HG02642 (cell line): ENCODE results near the gene ZNF354C.

Source experiments
- ATAC-seq: cut with Tn5 transposase; IDR thresholded peaks from one replicate; pipeline ENCODE4 v1.9.1; 2021; ENCODE audit warnings: mild to moderate bottlenecking; ENCODE audit not compliant: unreplicated experiment, poor library complexity

The ZNF354C gene

GRCh38 chr5:179113143-179113530 is 53.0 kb downstream of the ZNF354C start:
- ATAC-seq: no peak

DNA sequence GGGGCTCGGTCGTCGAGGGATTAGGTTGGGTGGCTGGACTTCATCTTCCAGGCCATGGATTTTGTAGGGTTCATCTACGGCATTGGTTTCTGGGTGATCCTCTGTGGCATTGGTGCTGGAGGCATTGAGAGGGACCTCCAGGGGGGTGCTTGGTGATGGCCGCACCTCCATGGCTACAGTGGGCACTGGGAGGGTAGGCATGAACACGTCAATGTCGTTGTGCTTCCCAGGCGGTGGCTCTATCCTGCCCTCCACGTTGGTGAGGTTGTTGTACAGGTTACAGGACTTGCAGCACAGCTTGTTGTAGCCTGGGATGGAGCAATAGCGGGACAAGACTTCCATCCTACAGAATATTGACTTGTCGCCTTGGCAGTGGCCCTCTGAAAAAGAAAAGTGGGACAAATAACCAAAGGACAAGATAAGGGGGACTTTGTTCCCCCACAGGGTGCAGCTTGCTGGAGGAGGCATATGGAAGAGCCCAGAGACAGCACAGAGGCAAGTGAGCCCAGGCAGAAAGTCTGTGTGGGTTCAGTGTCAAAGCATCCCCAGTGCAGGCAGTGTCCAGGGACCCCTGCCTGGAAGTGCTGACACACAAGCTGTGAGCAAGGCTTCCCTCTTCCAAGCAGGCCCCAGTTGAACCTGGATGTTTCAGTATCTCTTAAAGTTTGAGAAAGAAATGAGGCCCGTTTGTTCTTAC is 53.9 kb downstream of the ZNF354C start:
- no peak for ATAC-seq

DNA sequence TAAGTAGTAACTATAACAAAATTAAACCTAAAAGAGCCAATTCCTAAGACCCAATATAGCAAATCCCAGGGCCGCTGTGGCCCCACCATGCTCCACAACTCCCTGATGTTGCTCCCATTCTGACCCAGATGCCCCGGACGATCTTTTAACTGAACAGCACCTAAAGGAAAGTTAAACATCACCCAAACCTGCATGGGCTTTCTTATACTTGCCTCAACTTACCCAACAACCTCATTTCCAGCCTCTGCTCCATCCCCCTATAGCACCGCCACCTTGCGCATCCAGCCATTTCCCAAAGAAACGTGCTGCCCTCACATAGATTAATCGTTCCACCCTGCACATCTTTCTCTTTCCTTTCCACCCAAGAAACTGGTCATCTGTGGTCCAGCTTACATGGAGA is 54.6 kb downstream of the ZNF354C start:
- no peak for ATAC-seq

GRCh38 chr5:179115307-179115706 is 55.1 kb downstream of the ZNF354C start:
- ATAC-seq: no peak

DNA sequence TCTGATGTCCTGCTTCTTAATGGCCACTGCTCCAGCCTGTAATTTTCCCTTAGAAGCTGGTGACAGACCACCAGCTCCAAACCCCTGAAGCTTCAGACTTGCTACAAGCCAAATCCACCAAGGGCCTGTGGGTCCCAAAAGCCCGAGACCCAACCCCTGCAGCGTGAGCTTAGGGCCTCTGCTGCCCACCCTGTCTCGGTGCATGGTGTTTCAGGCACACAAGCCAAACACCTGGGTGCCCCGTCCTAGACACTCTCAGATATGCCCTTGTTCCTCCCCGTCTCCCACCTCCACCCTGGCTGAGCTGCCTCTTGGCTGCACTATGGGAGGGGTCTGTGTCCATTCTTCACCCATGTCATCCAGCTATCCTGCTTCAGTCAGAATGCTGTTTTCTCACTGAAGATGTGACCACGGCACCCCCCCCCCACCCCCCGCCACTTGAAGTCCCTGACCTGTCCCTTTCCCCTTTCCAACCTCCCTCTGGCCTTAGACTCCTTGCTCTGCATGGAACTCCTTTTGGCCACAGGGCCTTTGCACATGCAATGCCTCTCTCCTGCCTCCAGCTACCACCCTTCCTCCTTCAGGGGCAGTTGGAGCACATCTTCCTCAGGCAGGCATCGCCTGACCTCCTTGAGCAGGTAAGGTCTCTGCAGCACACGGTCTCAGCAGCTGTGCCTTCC is 55.8 kb downstream of the ZNF354C start:
- ATAC-seq: no peak

GRCh38 chr5:179118338-179118737 is 58.2 kb downstream of the ZNF354C start:
- no peak for ATAC-seq

DNA sequence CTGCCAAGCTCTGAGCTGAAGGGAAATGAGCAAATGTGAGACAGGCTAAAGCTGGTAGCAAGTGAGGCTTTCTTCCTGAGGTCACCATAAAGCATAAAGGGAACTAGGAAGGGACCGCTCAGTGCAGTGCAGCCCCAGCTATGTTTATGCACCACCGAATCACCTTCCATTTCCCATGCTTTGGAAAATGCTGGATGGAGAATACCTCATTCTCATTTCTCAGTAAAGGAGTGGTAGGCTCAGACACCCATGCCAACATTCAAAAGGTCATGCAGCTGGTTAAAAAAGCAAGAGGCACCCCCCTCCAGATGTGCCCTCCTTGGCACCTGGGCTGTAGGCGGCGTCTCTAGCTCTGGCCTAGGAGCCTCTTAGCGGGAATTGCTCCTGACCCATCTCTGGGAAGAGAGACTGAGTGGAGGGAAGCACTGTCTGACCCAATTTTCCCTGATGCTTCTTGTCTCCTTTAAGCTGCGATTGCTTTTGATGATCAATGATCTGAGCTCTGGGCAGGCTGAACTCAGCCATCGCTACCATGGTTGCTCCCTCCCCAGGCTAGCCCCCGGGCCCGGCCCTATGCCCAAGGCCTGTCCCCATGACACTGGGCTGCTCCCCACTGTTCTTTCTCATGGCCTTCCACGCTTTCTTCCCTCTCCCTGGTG is 58.7 kb downstream of the ZNF354C start:
- no peak for ATAC-seq

GRCh38 chr5:179119415-179120170 is 59.4 kb downstream of the ZNF354C start:
- ATAC-seq: no peak

- no peak for ATAC-seq
Observed at GRCh38 chr5:179120421-179120861, 60.3 kb downstream of the ZNF354C start.

DNA sequence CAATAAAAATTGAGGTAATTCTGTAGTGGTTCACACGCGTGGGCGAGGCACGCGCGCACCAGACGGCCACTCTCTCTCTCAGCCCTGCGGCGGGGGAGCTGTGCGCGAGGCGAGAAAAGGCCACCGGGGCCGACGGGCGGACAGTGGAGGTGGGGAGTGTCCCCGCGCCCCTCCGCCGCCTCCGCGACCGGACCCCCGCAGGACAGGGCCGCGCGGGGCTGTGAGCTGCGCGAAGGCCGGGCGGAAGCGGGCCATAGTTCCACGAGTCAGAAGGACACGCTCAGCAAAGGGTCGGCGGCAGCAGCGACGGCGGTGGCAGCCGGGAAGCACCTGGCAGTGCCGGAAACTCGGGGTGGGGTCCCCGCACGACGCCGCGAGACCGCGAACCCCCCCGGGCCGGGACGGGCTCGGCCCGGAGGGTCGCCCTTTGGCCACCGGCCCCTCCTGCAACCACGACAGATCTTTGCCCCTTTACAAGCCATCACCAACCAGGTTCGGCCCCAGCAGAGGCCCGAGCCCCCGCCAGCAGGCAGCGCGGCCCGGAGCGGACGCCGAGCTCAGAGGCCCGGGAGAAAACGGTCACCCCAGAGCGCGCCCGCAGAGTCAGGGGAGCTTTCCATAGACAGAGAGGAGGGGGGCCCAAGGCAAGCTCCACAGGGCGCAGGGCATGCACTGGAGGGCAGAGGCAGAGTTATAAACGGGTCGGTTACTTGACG is 60.9 kb downstream of the ZNF354C start:
- no peak for ATAC-seq

GRCh38 chr5:179121667-179122111 is 61.5 kb downstream of the ZNF354C start:
- no peak for ATAC-seq

DNA sequence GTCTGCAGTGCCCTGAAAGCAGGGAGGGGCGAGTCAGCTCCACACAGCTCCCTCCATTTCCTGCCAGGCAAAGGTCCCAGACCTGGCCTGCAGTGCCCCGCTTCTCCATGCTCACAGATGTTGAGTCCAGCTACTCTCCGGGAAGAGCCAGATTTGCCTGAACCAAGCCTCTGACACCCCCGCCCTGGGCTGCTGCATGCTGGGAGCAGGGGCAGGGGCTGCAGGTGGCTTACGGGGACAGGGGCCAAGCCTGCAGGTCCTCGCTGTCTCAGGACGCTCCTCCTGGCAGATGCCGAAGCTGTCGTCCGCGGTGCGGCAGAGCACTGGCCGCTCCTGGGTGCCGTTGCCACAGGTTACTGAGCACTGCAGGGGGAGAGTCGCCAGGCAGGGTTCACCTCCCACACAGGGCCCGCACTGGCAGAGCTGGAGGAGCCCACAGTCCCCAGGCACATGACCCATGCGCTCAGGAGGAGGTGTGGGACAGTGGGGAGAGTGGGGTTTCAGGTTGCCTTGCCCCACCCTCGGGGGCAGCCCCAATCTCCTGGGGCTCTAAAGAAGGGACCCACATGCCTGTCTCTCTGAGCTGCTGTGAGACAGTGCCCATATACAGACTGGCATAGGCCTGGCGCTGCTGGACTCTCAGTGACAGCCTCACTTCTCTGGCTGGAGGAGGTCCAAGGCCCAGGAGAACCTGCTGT is 62.4 kb downstream of the ZNF354C start:
- ATAC-seq: no peak

- ATAC-seq: no peak
Observed at GRCh38 chr5:179123109-179123426, 62.9 kb downstream of the ZNF354C start.

DNA sequence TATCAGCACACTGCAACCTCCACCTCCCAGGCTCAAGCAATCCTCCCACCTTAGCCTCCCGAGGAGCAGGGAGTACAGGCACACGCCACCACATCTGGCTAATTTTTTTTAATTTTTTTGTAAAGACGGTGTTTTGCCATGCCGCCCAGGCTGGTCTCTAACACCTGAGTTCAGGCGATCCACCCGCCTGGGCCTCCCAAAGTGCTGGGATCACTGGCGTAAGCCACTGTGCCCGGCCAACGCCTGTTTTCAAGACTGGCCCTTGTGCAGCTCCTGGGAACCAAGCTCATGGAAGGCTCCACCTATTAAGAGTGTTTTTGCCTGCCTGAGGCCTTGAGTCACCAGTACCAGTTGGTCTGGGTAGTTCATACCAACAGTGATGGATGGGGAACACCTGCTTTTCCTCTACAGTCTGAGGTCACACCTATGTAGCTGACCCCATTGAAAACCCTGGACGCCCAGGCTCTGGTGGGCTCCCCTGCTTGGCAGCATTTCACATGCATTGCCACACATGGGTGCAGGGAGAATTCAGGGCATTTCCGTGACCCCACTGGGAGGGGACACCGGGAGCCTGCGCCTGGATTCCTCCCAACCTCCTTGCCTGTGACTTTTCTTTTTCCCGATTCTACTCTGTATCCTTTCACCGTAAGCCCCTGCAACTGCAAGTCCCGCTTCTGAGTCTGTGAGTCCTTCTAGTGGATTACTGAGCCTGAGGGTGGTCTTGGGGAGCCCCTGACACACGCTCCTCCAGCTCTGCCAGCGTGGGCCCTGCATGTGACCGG is 63.5 kb downstream of the ZNF354C start:
- no peak for ATAC-seq

DNA sequence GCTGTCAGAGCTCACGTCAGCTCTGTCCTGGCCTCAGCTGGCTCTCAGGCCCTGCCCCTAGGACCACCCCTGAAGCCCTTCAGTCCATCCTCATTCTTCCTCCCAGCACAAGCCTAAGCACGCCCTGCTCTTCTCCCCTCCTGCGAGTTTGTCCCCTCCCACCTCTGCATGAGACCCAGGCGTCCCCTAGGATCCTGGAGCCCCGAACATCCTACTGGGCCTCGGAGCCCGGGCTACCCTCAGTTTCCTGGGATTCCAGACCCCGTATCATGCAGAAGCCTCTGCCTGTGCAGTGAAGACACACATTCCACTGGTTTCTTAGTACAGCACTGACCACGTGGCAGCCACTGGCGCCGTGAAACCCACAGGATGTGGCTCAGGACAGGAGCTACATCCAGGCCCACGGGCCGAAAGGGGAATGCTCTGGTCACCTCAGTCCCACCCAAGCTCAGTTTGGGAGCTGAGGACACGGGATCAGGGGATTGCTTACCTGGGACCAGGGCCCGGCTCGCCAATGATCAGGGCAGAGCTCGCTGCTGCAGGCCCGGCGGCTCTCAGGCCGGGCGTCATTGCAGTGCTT is 64.2 kb downstream of the ZNF354C start:
- ATAC-seq: no peak

GRCh38 chr5:179124853-179125788 is 64.9 kb downstream of the ZNF354C start:
- no peak for ATAC-seq

DNA sequence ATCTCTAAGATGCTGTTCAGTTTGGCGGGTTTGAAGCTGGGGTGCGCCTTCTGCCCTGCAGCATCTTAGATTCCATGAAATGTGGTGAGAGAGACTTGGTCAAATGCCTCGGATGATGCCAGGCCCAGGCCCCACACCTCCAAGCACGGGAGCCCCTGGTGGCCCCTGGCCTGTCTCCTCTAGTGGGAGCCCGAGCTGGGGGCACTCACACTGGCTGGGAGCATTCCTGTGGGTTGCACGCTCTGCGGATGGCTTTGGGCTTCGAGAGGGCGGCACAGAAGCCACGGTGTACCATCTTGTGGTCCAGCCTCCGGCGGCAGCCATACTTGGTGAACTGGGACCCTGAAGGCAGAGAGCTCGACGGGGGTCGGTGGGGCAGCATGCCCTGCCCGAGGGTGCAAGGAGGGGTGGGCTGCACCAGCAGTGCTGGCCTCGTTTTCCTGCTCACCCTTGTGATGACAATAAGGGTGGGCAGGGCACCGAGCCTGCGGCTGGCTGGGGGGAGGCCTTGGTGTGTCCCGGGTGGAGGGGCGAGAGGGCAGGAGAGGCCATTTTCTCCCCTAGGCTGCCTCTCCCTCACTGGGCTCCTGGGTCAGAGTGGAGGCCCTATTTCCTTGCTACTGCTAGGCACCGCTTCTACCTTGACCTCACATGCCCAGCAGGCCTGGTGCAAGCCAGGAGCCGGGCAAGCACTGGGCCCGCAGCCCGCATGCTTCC is 65.8 kb downstream of the ZNF354C start:
- no peak for ATAC-seq
